ENCODE measurements around the gene CCDC141. TPM values are rescaled to one million over a fixed set of nuclear protein-coding genes. Genes with fewer than 3 reads are reported as not detected.

Gene CCDC141
- total RNA-seq, 4 donors from 2014 or later = 4.3 to 8.1 (median 6.1) TPM

- Histone ChIP-seq H3K4me1 (no peaks in the 10 kb centered on the region), H3K36me3 (no peaks in the 10 kb centered on the region), H3K4me3 (replicated peaks in 1 of 3) (no peak overlapping the region), H3K27ac (no peak overlapping the region), H3K27me3 (no peaks in the 10 kb centered on the region), H3K9me3 (no peaks in the 10 kb centered on the region)
- TF ChIP-seq CTCF (IDR thresholded peaks at IDR 0.05) (no peak), POLR2A (IDR thresholded peaks at IDR 0.05) (no peak)
- no peak for DNase-seq
- intact Hi-C loops (cut with DNase I) = no loop called here
Observed at GRCh38 chr2:178908810-178909209, 141.1 kb downstream of the CCDC141 start.

- intact Hi-C loops (cut with DNase I) = no loop called here
- H3K36me3 ChIP-seq = no peaks in the 10 kb centered on the region
- WGBS, 2 donors = 58 to 60% methylated on average over 2 of the region's 2 CpGs
- DNase-seq = no peak
- no peak overlapping the region for H3K4me3 ChIP-seq (replicated peaks in 1 of 3)
- no peaks in the 10 kb centered on the region for H3K4me1 ChIP-seq
- no peaks in the 10 kb centered on the region for H3K9me3 ChIP-seq
- no peak overlapping the region for H3K27ac ChIP-seq
- TF ChIP-seq POLR2A (IDR thresholded peaks at IDR 0.05) = no peak
- no peak for TF ChIP-seq CTCF (IDR thresholded peaks at IDR 0.05)
- H3K27me3 ChIP-seq = no peaks in the 10 kb centered on the region
Observed at GRCh38 chr2:178905261-178905660, 144.7 kb downstream of the CCDC141 start.

GRCh38 chr2:178899656-178900055, 150.3 kb downstream of the CCDC141 start:
- Histone ChIP-seq H3K27ac (no peak overlapping the region), H3K36me3 (no peaks in the 10 kb centered on the region), H3K27me3 (no peaks in the 10 kb centered on the region), H3K4me3 (replicated peaks in 1 of 3) (no peak overlapping the region), H3K4me1 (no peaks in the 10 kb centered on the region), H3K9me3 (no peaks in the 10 kb centered on the region)
- intact Hi-C loops (cut with DNase I) = no loop called here
- no peak for TF ChIP-seq POLR2A (IDR thresholded peaks at IDR 0.05)
- no peak for TF ChIP-seq CTCF (IDR thresholded peaks at IDR 0.05)
- DNase-seq = no peak

- no peak for DNase-seq
- no peak for TF ChIP-seq CTCF (IDR thresholded peaks at IDR 0.05)
- TF ChIP-seq POLR2A (IDR thresholded peaks at IDR 0.05) = no peak
- no peak overlapping the region for H3K27ac ChIP-seq
- no peaks in the 10 kb centered on the region for H3K36me3 ChIP-seq
- H3K4me3 ChIP-seq (replicated peaks in 1 of 3) = no peak overlapping the region
- no peaks in the 10 kb centered on the region for H3K9me3 ChIP-seq
- H3K27me3 ChIP-seq = no peaks in the 10 kb centered on the region
- no peaks in the 10 kb centered on the region for H3K4me1 ChIP-seq
- intact Hi-C loops (cut with DNase I) = no loop called here
- 87 to 94% methylated on average over 2 of the region's 2 CpGs for WGBS, 2 donors
Observed at GRCh38 chr2:178895872-178896271, 154.1 kb downstream of the CCDC141 start.

- DNase-seq = no peak
- H3K9me3 ChIP-seq = no peaks in the 10 kb centered on the region
- WGBS, 2 donors = 83 to 85% methylated on average over 2 of the region's 2 CpGs
- no peak overlapping the region for H3K4me3 ChIP-seq (replicated peaks in 1 of 3)
- TF ChIP-seq POLR2A (IDR thresholded peaks at IDR 0.05) (no peak), CTCF (IDR thresholded peaks at IDR 0.05) (no peak)
- H3K27ac ChIP-seq = no peak overlapping the region
- intact Hi-C loops (cut with DNase I) = no loop called here
- no peaks in the 10 kb centered on the region for H3K4me1 ChIP-seq
- H3K36me3 ChIP-seq = no peaks in the 10 kb centered on the region
- H3K27me3 ChIP-seq = no peaks in the 10 kb centered on the region
Observed at GRCh38 chr2:178895171-178895570, 154.8 kb downstream of the CCDC141 start.
